ENCODE measurements around the gene PPOX.
A peak's percentile ranks its signal among the peaks of the same experiment; 100 is the strongest.

PPOX gene

GRCh38 chr1:161165742-161166668 is at the start of gene PPOX:
Gene PPOX, plus strand, starts transcription at chr1:161166426. Its CDS starts 422 bp downstream, at chr1:161166848.
- peak; percentile 97 for DNase-seq

- DNase-seq: peak; percentile 78
These were observed 48.3 kb upstream of the PPOX start, which contains the start of the genes NIT1 and PFDN2 for GRCh38 chr1:161117759-161118581. Gene NIT1, plus strand, starts transcription at chr1:161118105. Its CDS starts 72 bp downstream, at chr1:161118177. Gene PFDN2, minus strand, starts transcription at chr1:161118037. Its CDS starts 11 bp downstream, at chr1:161118026.

GRCh38 chr1:161119092-161119903 is 46.9 kb upstream of the PPOX start:
- DNase-seq: no peak

GRCh38 chr1:161121042-161121650 is 45.1 kb upstream of the PPOX start:
- DNase-seq: no peak

GRCh38 chr1:161121834-161122233 is 44.4 kb upstream of the PPOX start:
- no peak for DNase-seq

- no peak for DNase-seq
These were observed 43.3 kb upstream of the PPOX start for GRCh38 chr1:161122967-161123366.

- DNase-seq: no peak
These were observed 38.6 kb upstream of the PPOX start for GRCh38 chr1:161127649-161128048.

- DNase-seq: no peak
These were observed 37.4 kb upstream of the PPOX start for GRCh38 chr1:161128591-161129420.

- DNase-seq: no peak
These were observed 36.0 kb upstream of the PPOX start for GRCh38 chr1:161130266-161130665.

GRCh38 chr1:161131523-161132409 is 34.5 kb upstream of the PPOX start:
- DNase-seq: no peak

GRCh38 chr1:161132410-161133219 is 33.6 kb upstream of the PPOX start, which contains the start of gene DEDD:
Gene DEDD, minus strand, starts transcription at chr1:161132667. Its CDS starts 8,205 bp downstream, at chr1:161124462.
- DNase-seq: peak; percentile 91

GRCh38 chr1:161133220-161133740 is 32.9 kb upstream of the PPOX start:
- DNase-seq: no peak

- no peak for DNase-seq
These were observed 28.3 kb upstream of the PPOX start for GRCh38 chr1:161137881-161138280.

- DNase-seq: no peak
These were observed 27.8 kb upstream of the PPOX start for GRCh38 chr1:161138431-161138830.

- peak; percentile 5 for DNase-seq
These were observed 26.5 kb upstream of the PPOX start for GRCh38 chr1:161139766-161140165.

- DNase-seq: no peak
These were observed 25.3 kb upstream of the PPOX start for GRCh38 chr1:161140755-161141400.

- DNase-seq: no peak
These were observed 20.4 kb upstream of the PPOX start for GRCh38 chr1:161145832-161146231.

- no peak for DNase-seq
These were observed 13.1 kb upstream of the PPOX start for GRCh38 chr1:161153176-161153575.
